NCI-H146 (cell line): ENCODE results near the gene SSH3.
A peak's percentile ranks its signal among the peaks of the same experiment; 100 is the strongest.

Experiments
- DNase-seq: peaks from one replicate; lab custom pipeline; 2025; lab: John Stamatoyannopoulos, UW

SSH3 gene

DNA sequence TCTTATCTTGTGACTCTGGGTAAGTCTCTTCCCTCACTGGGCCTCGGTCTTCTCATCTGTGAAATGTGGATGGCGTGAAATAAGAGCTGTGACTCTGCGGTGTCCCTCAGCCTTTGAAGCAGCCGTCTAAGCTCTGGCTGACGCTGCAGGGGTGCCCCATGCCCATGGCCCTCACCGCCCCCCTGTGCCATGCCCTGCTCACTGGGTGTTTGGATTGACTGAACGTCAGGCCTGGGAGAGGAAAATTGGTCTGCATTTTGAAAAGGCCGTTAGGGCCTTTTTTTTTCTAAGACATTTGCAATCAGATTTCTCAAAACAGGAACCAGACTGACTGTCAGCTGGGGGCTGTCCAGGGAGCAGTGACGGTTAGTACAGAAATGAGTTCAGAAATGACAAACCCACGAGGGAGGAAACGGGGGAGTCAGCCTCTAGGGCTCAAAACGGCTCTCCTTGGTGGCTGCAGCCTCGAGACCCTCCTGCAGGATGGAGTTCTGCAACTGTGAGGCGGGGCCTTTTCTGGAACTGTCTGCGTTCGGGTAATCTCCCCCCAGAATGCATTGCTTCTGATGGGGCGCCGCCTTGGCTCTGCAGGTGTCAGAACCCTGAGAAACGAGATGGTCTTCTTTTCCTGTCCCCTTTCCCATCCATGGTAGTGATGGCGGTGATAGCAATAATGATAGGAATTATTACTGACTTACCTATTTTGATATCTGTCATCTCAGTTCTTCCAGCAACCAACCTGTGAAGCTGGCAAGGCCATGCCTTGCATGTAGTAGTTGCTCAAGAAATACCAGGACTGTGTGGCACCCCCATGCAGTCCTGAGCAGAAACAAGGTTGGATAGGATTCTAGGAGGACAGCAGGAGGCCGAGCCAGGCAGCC is 35.0 kb upstream of the SSH3 start:
- DNase-seq: no peak

DNA sequence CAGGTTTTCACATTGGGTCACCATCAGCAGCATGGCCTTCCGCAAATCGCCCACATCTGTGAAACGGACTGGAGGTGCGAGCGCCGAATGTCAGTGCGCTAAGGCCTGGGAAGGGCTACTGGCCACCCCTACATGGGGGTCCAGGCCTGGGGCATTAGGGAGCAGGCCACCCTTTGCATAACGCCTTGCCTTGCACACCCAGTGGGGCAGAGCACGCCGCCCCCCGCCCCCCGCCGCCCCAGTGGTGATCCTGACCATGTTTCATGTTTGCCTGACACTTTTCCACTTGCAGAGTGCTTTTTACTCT is 34.4 kb upstream of the SSH3 start:
- no peak for DNase-seq

DNA sequence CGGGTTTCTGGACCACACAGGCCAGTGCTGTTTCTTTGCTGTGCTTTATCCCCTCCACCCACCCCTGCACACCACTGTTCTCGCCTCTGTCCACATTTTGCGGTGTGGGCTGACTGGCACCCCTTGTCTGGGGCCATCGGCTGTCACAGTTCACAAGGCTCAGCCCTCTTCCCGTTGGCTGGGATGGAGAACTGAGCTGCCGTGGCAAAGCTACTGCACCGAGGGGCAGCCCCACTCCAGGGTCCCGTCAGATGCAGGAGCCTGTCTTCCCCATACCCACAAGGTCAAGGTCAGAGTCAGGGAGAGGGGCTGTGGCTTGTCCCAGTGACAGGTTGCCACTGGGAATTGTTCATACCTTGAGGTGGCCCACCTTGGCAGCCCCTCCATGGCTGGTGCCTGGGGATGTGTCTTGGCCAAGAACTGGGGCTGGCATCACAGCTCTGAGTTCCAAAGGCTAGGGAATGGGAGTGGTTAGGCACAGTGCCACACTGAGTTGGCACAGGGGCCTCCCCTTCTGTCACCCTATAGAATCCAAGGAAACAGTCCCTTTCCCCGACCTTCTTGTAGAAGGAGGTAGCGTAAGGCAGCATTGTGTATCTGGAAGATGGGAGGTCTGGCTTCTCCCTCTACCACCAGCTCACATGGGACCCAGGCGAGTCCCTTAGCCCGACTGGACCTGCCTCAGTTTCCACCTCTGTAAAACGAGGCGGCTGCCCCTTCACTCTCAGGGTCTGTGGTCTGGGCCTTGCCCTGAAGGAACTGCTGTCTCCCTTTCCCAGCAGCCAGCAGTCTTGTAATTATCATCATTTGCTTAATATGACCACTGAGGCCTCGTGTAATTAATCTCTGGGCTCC is 33.7 kb upstream of the SSH3 start:
- DNase-seq: no peak

DNA sequence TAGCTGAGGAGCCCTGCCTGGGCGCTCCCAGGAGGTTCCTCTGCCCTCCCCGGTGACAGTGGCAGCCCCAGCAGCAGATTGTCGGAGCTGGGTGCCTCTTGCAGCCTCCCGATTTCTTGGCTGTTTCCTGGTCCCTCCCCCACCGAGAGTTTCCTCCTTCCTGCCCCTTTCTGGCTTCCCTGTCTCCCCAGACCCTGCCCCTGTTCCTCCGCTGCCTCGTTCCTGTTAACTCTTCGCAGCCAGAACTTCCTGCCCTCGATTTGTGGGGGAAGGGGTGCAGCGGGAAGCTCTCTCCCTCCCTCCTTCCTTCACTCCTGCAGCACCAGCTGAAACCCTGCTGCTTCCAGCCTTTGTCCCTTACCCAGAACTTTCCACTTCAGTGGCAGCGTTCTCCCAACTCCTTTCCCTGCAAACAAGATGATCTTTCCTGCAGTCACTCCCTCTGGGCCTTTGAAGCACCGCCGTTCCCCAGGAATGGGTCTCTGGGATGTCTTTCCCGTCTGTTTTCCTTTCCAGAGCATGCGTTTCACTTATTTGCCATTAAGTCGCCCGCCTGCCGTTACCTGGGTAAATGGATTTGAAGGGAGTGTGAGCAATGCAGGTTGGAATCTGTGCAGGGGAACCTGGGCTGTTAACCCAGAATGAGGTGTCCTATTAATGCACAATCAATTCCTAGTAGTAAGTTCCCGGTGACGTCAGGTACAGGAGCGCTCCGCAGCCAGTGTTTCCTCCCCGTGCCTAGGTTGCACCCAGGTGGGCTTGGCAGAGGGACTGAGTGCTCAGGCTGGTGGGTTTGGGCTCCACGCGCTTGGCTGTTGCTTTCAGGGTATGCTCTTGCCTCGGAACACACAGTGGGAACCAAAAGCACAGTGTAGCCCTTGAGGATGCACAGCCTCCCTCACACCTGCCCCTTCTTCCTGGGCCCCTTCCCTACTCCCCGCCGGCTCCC is 32.8 kb upstream of the SSH3 start:
- no peak for DNase-seq

DNA sequence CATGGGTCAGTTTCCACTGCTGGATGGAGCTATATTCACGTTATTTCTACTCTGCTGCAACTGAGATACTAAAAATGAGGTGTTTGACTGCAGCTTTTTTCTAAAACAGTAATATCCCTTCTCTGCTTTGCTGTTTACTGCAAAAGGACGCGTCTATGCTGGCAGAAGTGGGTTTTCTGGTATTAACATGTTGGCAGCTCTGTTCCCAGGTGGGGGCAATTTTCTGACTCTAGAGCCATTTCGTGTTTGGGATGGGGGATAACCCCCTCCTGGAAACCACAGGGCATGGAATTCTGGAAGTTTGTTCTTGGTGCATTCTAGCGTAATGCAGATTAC is 32.2 kb upstream of the SSH3 start:
- no peak for DNase-seq

DNA sequence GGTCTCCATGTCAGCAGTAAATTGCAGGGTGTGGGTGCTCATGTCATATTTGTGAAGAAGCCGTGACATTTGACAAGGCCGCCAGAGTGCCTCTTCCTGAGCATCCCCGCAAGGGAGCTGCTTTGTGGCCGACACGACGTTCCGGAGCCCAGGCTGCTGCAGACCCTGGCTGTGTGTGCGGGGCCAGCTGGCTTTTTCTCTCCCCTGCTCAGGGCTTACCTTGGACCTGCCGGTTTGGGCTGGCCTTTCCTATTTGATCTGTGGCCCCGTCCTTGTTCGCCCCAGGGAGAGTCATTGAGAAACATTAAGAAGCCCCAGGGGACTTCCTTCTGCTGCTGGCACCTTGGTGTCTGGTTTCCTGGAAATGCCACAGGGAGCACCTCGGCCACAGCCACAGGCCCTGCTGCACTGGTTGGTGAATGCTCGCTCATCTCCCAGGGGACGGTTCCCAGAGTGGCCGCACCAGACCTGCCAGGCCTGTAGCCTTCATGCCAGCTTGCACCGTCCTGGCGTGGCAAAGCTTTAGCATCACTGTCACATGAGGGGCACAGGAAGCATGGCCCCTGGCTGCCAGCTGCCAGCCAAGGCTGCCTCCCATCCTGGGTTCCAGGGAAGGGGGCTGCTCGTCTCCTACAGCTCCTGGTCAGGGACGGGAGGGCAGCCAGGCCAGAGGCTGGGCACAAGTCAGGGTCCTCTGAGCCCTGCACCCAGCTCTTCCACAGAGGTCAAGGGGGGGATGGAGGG is 31.6 kb upstream of the SSH3 start:
- DNase-seq: no peak

DNA sequence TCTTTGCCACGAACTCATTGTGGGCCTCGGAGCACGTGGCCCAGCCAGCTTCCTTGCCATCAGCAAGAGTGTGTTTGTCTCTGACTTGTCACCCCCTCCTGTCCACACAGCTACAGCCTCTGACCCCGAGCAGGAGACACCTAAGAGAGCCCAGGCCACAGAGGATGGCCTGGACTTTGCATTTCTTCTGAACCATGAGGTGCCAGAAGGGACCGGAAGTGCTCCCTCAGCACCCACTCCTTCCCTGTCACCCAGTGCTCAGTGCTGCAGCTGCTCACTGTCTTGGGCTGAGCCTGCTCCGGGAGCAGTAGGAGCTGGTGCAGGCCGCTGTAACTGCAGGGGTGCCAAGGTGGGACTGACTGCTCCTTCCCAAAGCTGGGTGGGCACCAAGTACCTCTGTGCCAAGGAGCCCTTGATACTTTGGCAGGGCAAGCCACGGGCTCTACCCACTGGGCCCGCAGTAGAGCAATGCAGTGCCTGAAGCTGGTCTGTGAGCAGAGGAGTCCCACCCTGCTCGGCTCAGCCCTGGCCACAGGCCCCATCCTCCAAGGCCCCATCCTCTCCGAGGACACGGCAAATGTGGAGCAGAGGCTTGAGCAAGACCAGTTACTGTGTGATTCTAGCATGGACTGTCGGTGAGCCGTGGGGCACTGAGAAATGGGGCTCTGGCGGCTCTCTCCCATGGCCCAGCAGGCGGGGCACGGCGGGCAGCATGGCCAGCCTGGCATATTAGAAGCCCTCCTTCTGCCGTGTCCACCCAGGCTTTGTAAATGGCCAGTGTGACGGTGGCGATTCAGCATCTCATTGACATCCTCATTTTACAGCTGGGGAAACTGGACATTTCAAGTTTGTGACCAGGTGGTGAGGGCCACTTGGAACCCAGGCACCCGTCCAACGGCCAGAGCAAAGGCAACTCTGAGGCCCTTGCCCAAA is 30.7 kb upstream of the SSH3 start:
- DNase-seq: no peak

DNA sequence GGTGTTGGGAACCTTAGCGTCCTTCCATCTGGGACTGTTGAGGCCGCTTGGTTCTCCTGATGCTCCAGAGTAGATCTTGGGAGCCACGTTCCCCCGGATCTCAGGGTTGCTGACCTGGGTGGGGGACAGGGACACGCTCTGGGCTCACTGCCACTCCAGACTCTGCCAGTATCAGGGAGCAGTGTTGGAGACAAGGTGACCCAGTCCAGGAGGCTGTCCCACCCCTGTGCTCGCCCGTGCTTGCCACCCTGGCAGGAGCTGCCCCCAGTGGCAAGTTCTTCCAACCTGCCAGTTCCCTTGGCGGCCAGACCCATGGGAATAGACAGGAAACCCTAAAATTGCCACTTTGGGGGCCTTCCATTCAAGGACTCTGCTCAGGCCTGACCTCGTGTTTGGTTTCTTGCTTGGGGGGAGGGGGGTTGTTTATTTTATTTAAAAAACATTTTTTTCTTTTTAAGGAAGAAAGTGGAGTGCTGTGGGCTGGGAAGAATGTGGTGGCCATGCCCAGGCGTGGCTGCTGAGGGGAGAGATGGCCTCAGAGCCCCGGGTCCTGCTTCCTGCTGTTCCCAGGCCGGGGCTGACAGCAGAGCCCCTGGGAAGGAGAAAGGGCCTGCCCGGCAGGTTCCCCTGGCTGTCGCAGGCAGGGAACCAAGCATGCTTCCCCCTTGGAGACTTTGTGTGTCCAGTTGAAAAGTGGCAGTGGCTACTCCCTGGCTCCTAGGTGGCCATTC is 29.9 kb upstream of the SSH3 start:
- DNase-seq: no peak

DNA sequence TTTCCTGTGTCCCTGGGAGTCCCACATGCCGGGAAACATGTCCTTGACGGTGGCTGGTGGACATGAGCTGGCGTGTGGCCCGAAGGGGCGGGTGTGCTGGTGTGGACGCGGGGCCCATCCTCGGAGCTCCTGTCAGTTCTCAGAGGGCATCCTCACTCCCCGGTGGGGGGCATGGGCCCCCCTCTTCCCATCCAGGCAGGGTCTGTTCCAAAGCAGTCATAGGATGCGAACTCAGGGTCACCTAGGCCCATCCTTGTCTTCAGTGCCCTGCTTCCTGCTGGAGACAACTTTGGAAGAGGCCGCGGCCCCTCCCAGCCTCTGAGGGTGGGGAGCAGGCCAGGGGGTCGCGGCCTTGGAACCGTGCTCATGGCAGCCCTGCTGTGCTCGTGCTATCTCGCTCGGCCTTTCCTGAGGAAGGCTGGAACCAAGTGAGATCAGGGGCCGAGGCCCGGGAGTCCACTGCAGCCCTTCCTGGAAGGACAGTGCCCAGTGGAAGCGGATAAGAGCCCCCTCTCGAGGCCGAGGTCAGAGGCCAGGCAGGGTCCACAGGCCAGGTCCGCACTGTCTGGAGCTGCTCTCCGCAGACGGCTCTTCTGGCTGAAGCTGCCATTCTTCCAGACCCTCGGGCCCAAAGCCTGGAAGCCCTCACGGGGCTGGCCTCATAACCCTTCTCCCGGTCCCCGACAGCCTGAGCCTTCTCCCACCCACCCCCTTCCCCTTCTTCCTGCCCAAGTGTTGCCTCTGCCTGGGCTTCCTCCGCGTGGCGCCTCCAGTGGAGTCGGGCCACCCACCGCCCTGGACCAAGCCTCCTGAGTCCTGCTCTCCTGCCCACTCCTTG is 28.3 kb upstream of the SSH3 start:
- no peak for DNase-seq

DNA sequence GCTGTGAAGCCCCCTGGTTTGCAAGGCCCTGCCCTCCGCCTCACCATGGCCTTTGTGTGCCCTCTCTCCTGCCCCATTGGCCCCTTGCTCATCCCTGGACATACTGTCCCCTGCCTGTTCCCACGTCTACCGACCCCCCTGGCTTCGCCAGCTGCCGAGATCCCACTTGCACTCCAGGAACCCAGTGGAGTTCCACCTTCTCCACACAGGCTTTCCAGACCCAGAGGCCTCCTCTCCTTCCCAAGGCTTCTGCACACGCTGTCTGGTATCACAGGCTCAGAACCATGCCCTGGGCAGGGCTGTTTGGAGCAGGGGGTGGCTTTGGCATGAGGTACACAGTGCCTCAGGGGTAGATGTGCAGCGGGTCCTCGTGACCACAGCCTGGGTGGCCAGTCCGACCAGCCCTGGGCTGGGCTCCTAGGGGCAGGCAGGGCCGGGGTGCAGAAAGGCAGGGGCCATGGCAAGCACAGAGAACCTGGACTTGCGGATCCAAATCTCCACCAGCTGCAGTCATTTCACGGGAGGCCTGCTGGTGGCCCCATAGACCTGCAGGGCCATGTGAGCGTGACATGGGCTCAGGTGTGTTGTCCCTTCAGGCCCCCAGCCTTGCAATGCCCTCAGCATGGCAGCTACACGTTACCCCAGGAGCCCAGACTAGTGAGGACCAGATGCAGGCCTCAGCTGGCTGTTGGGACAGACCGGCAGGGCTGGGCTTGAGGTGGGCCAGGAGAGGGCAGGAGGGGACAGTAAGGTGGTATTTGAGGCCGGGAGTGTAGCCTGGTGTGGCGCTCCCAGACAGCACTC is 27.5 kb upstream of the SSH3 start:
- no peak for DNase-seq

DNA sequence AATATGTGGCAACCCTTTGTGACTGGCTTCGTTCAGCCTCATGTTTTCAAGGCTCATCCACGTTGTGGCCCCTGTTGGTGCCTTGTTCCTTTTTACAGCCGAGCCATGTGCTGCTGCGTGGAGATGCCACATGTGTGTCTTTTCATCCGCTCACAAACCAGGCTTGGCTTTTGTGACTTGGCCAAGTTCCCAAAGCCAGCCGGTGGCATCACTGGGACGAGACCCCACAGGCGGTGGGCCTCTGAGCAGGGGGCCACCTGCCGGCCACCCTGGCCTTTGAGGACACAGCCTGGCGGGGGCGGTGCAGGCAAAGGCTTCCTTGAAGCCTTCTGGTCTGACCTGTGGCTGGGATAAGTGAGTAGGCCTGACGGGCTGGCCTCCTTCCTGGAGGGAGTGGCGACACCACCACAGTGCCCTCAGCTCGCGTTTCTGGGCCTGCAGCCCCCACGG is 26.5 kb upstream of the SSH3 start:
- DNase-seq: no peak

DNA sequence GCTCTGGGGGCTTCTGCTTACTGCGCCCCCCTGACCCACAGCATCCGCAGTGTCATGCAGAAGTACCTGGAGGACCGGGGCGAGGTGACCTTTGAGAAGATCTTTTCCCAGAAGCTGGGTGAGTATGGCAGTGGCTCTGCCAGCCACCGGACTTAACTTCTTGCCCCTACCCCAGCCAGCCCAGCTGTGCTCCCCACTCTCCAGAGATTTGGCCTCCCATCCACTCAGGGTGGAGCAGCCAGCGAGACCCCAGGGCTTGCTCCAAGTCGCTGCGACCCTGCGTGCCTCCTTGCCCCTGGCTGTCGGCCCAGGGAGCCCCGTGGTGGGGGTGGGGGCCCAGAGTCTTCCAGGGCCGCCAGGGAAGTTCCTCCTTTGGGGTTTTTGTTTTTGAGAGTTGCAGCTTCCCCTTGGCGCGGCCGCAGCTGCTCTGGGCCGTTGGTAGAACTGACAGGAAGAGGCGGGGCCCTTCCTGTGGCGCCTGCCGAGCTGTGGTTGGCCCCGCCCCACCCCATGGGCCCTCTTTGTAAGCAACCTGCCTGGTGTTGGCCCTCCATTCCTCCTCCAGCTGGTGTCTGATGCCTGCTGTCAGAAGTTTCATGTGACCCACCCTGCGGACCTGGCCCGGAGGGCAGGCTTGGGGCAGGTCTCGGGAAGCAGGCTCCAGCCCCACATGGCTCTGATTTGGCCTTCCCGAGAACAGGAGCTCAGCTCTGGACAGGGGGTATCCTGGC is 25.9 kb upstream of the SSH3 start:
- DNase-seq: peak; percentile 86

DNA sequence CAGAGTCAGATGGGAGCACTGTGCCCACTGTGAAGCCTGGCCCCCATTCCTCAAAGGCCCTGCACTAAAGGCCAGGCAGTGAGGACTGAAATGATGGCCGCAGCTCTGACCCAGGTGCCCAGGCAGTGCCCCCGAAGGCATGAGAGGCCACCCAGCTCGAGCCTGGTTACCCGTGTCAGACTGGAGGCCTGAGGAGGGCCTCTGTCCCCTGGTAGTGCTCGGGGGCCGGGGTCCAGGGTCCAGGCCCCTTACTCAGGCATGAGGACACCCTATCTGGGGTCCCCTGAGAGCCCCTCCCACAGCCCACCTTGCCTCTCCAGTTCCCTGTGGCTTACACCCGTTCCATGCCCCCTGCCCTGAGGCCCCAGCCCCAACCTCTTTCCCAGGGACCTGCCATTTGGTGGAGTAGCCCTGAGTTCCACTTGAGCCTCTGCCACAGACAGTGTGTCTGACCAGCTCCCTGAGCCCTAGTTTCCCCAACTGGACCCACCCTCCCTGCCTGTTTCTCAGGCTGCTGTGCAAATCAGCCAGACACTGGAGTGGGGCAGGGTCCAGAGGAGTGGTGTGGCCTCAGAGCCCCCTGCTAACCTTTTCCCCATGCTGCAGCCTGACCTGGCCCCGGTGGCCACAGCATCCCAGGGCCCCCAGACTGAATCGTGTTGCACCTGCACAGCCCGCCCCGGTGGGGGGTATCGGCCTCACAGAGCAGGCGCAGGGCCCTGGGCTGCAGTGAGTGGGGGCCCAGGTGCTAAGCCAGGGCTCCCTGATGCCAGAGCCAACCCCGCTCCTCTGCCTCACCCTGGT is 25.0 kb upstream of the SSH3 start:
- no peak for DNase-seq

DNA sequence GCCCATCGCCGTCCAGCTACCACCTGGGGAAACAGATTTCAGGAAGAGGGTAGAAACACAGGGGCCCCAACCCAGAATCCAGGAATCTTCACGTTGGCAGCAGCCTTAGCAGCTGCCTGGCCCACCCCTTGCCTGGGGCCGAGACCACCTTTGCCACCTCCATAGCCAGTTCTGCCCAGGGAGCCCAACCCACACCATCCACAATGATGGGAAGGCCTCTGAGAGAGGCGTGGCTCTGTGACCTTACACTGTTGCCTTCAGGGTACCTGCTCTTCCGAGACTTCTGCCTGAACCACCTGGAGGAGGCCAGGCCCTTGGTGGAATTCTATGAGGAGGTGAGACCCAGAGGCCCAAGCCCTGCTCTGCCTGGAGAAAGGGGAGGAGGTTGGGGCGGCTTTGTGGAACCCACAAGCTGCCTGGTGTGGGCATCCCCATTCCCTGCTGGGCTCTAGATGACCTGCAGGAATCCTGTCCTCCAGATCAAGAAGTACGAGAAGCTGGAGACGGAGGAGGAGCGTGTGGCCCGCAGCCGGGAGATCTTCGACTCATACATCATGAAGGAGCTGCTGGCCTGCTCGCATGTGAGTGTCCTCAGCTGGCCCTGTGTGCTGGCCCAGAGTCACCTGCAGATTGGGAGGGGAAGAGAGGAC is 24.3 kb upstream of the SSH3 start:
- no peak for DNase-seq

DNA sequence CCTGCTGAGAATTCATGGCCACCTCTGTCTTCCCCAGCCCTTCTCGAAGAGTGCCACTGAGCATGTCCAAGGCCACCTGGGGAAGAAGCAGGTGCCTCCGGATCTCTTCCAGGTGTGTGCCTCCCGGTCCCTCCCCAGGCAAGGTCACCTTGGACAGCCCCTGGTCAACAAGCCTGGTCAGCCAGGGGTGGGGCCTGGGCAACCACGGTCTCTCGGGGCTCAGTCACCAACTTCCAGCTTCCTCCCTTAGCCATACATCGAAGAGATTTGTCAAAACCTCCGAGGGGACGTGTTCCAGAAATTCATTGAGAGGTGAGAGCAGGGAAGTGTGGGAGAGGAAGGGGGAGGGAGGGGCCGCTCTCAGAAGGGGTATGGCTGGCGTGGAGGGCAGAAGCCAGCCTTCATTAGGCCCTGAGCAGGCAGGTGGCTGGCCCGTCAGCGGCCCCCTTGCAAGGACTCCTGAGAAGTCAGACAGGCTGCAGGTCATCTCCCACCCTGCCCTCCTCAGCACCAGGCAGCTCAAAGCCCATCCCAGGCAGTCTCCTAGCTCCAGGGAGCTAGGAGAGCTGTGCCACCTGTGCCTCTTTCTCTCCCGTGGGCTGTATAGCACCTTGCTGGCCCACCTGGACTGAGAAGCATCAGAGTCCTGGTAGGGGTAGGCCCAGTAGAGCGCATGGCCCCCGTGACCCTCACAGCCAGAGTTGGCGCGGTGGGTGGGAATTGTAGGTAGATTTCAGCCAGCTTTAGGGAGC is 23.6 kb upstream of the SSH3 start:
- DNase-seq: no peak
